GM21529 (cell line): Measurements from ENCODE around the gene ODF2L.

Experiments used
- ATAC-seq: cut with Tn5 transposase; IDR thresholded peaks from one replicate; pipeline ENCODE4 v1.9.1; 2021; ENCODE audit not compliant: unreplicated experiment

Gene ODF2L

GRCh38 chr1:86395751-86396497 is at the start of gene ODF2L:
ODF2L (minus strand) TSS chr1:86396323; CDS start chr1:86387027, 9,296 bp downstream.
- ATAC-seq, result peak; percentile 100

GRCh38 chr1:86445919-86446318 is 49.8 kb upstream of the ODF2L start:
- no peak for ATAC-seq

GRCh38 chr1:86441997-86442396 is 45.9 kb upstream of the ODF2L start:
- no peak for ATAC-seq

GRCh38 chr1:86441581-86441980 is 45.5 kb upstream of the ODF2L start:
- ATAC-seq, result no peak

- ATAC-seq, result no peak
These were observed 39.9 kb upstream of the ODF2L start for GRCh38 chr1:86436041-86436440.

- ATAC-seq, result no peak
These were observed 39.2 kb upstream of the ODF2L start for GRCh38 chr1:86435327-86435726.

GRCh38 chr1:86434059-86434458 is 37.9 kb upstream of the ODF2L start:
- ATAC-seq, result no peak

GRCh38 chr1:86430376-86430775 is 34.3 kb upstream of the ODF2L start:
- ATAC-seq, result no peak

- no peak for ATAC-seq
These were observed 33.7 kb upstream of the ODF2L start for GRCh38 chr1:86429835-86430234.

- no peak for ATAC-seq
These were observed 33.1 kb upstream of the ODF2L start for GRCh38 chr1:86429122-86429725.

GRCh38 chr1:86423873-86424272 is 27.8 kb upstream of the ODF2L start, which contains the start of gene CLCA2:
CLCA2 (plus strand) TSS chr1:86424171; CDS start chr1:86424248, 77 bp downstream.
- ATAC-seq, result no peak

- no peak for ATAC-seq
These were observed 27.4 kb upstream of the ODF2L start for GRCh38 chr1:86423473-86423872.

GRCh38 chr1:86421601-86422280 is 25.6 kb upstream of the ODF2L start:
- ATAC-seq, result no peak

GRCh38 chr1:86419277-86419903 is 23.3 kb upstream of the ODF2L start:
- ATAC-seq, result peak; percentile 96

GRCh38 chr1:86416343-86416742 is 20.2 kb upstream of the ODF2L start:
- no peak for ATAC-seq

GRCh38 chr1:86410879-86411278 is 14.8 kb upstream of the ODF2L start:
- ATAC-seq, result no peak

- ATAC-seq, result no peak
These were observed 13.4 kb upstream of the ODF2L start for GRCh38 chr1:86409416-86410021.

GRCh38 chr1:86396498-86396890 is 371 bp upstream of the ODF2L start:
- peak; percentile 28 for ATAC-seq

- no peak for ATAC-seq
These were observed 1.7 kb downstream of the ODF2L start for GRCh38 chr1:86394416-86394815.

GRCh38 chr1:86389307-86389706 is 6.8 kb downstream of the ODF2L start:
- ATAC-seq, result peak; percentile 93

- no peak for ATAC-seq
These were observed 7.3 kb downstream of the ODF2L start for GRCh38 chr1:86388777-86389176.
